Inferior parietal cortex (tissue), 1 donor: ENCODE measurements around the gene HLTF.
"Not testable (repeated sequence)": the region's sequence is repeated elsewhere in the genome, so short reads cannot be mapped to it uniquely, and the experiment has no call there.

Source experiments
- DNase-seq: peaks from one replicate; pipeline ENCODE4 v3.0.0-alpha.2; 2016; ENCODE audit errors: extremely low spot score

The HLTF gene

DNA sequence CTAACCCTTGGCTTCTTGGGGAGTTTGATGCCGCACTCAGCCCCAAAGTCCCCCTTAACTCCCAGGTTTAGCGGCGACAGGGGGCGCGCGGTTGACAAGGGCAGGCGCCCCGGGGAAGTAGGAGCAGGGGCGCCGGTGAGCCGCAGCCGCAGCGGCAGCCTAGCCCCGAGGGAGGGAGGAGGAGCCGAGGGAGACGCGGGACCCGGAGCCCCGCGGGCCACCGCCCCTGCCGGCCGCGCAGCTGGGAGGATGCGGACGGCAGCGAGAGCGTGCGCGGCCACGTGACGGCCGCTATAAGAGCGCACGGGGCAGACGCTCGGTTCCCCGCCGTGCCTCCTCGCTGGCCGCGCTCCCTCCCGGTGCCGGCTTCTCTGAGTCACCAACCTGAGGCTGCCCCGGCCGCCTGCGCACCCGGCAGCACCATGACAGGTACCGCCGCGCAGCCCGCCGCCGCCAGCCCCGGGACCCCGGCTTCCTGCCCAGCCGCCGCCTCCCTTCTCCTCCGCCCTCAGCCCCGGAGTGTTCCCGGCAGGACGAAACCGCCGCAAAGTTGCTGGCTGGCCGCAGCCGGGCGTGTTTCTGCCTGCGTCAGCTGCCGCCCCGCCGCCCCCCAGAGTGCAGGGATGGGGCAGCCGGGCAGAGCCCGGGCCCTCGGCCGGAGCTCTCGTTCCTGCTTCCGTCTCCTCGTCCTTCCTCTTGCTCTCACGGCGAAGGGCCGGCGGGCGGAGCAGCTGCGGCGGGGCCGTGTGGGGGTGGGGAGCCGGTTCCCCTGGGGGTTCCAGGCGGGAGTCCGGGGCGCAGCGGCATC is 94.9 kb downstream of the HLTF start, which contains the start of gene GYG1:
Gene GYG1, plus strand, starts transcription at position 322 of the 808 bp plus-strand sequence. Its CDS starts 101 bp downstream, at position 423.
- peak; percentile 66 for DNase-seq

DNA sequence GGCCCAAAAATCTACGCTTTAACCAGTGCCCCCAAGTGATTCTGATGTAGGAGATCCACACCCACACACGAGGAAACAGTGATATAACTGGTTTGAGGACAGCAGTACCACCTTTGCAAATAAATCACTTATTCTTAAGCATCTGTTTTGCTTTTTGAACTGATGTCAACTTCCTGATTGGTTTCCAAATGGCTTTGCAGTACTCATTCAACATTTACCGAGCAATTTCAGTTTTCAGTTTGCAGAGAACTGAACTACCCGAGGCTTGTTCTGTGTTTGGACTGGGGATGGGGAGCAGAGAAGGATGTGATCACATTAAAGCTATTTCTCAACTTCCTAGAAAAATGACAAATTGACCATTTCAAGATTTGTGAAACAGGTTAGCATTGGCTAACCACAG is 96.1 kb downstream of the HLTF start:
- DNase-seq: no peak

DNA sequence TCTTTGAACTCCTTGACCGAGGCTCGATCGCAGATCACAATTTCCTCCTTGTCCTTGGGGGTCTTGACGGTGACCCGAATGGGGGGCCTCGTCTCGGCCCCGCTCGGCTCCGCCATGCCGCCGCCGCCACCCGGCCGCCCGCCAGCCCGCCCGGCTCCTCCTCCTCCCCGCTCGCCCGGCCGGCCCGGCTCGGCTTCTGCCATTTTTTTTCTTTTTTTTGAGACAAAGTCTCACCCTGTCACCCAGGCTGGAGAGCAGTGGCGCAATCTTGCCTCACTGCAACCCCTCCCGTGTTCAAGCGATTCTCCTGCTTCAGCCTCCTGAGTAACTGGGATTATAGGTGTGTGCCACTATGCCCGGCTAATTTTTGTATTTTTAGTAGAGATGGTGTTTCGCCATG is 98.8 kb downstream of the HLTF start:
- not testable (repeated sequence) for DNase-seq

DNA sequence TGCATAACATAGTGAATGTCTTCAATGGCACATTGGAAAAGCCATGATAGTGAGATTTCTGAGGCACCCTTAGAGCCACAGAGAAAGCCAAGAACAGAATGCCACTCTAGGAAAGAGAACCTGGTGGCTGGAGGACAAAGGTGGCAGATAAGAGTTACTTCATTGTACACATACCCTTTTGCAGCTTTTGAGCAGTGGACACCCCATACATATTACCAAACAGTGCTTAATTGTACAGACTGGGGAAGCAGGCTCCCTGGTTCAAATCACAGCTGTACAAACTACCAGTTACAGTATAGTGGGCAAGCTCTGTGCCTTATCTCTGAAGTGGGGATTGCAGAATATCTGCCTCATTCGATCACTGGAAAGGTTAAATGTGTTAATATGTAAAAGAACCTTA is 105.1 kb downstream of the HLTF start:
- DNase-seq: no peak
